Measurements from ENCODE around the gene ASAP3. TPM values are rescaled to one million over a fixed set of nuclear protein-coding genes. Genes with fewer than 3 reads are reported as not detected.

The ASAP3 gene
- total and polyA plus RNA-seq, 2 of the 13 experiments (the other 11 are each of a cell fraction or from before 2014, with no cell fraction given) = 32.6 to 37.0 TPM

GRCh38 chr1:23459338-23459757 is 24.6 kb downstream of the ASAP3 start (continued):
- TF ChIP-seq HIC2 (CRISPR knock-in tag; IDR thresholded peaks at IDR 0.05; ENCODE audit: low read depth) (no peak), DMAP1 (CRISPR knock-in tag; IDR thresholded peaks at IDR 0.05) (no peak), PHF5A (CRISPR knock-in tag; IDR thresholded peaks at IDR 0.05; ENCODE audit: low read depth, unreplicated experiment) (no peak), ZNF619 (CRISPR knock-in tag; IDR thresholded peaks at IDR 0.05) (no peak), JUND (CRISPR knock-in tag; IDR thresholded peaks at IDR 0.05) (no peak), RERE (CRISPR knock-in tag; IDR thresholded peaks at IDR 0.05; ENCODE audit: low read depth) (no peak), AHR (CRISPR knock-in tag; IDR thresholded peaks at IDR 0.05) (no peak), POLR2A (IDR thresholded peaks at IDR 0.05; ENCODE audit: insufficient read depth in 1 of 2, low read depth in 2 of 2, low read length in 2 of 2) (peak; percentile 60 to 63), LCORL (IDR thresholded peaks at IDR 0.05) (no peak), LCORL (CRISPR knock-in tag; IDR thresholded peaks at IDR 0.05) (no peak), ZNF124 (CRISPR knock-in tag; IDR thresholded peaks at IDR 0.05) (no peak), BCL6 (CRISPR knock-in tag; IDR thresholded peaks at IDR 0.05) (0 out of 2 replicates have a peak, but pooled peaks have one; percentile 9), MEIS1 (CRISPR knock-in tag; IDR thresholded peaks at IDR 0.05; ENCODE audit: borderline replicate concordance) (0 out of 2 replicates have a peak, but pooled peaks have one; percentile 55), SAP130 (CRISPR knock-in tag; IDR thresholded peaks at IDR 0.05; ENCODE audit: low read depth) (peak; percentile 60), RAD21 (CRISPR knock-in tag; IDR thresholded peaks at IDR 0.05) (no peak; the same call in 1 of the 2 replicates), ELF3 (CRISPR knock-in tag; IDR thresholded peaks at IDR 0.05) (peak; percentile 45; the same call in 1 of the 2 replicates), ZNF773 (CRISPR knock-in tag; IDR thresholded peaks at IDR 0.05; ENCODE audit: borderline replicate concordance) (no peak), NFE2L2 (IDR thresholded peaks at IDR 0.05; ENCODE audit: low read length) (no peak), PHF8 (CRISPR knock-in tag; IDR thresholded peaks at IDR 0.05) (peak; percentile 19; the same call in 1 of the 2 replicates), HNF1A (IDR thresholded peaks at IDR 0.05; ENCODE audit: low read depth) (no peak), HNF1A (CRISPR knock-in tag; IDR thresholded peaks at IDR 0.05; ENCODE audit: borderline replicate concordance) (no peak), NR2F1 (CRISPR knock-in tag; IDR thresholded peaks at IDR 0.05) (no peak)

Data from HepG2 (cell line).